CD14-positive monocyte (primary cell): ENCODE data around the gene WBP11. TPM values are rescaled to one million over a fixed set of nuclear protein-coding genes. Genes with fewer than 3 reads are reported as not detected.

Source experiments
- DNase-seq, 3 donors: peaks; one replicate each; pipeline ENCODE4 v3.0.0-alpha.2; 2011 to 2022
- H2AFZ ChIP-seq: 2 replicates; pipeline ENCODE4 v1.6.0; 2012; ENCODE audit warnings: mild to moderate bottlenecking, low read depth, low read length, inconsistent platforms; ENCODE audit not compliant: insufficient read depth, poor library complexity, severe bottlenecking
- H3K27ac ChIP-seq, 2 donors: 1 replicate in 1 of 2; 2 replicates in 1 of 2; pipeline ENCODE4 v1.5.1; 2012 to 2013; ENCODE audit warnings: low read length in 2 of 2, control low read depth in 1 of 2, inconsistent platforms in 1 of 2, low read depth in 1 of 2, mild to moderate bottlenecking in 1 of 2
- H3K27me3 ChIP-seq, 2 donors: one replicate each; pipeline versions ENCODE4 v1.6.0 to v1.6.1; 2011 to 2013; ENCODE audit warnings: low read length in 2 of 2; ENCODE audit not compliant: control insufficient read depth in 2 of 2, insufficient read depth in 2 of 2
- H3K36me3 ChIP-seq, 2 donors: replicated peaks in 1 of 2; 1 replicate in 1 of 2; 2 replicates in 1 of 2; pipeline versions ENCODE4 v1.5.1 to v1.6.1; 2012 to 2013; ENCODE audit warnings: low read length in 2 of 2, control low read depth in 1 of 2, inconsistent platforms in 1 of 2, mild to moderate bottlenecking in 1 of 2; ENCODE audit not compliant: insufficient read depth in 2 of 2, control insufficient read depth in 1 of 2
- H3K4me1 ChIP-seq, 2 donors: 1 replicate in 1 of 2; 2 replicates in 1 of 2; pipeline versions ENCODE4 v1.5.1 to v1.6.1; 2012 to 2013; ENCODE audit warnings: low read length in 2 of 2, control low read depth in 1 of 2, inconsistent platforms in 1 of 2, mild to moderate bottlenecking in 1 of 2, moderate library complexity in 1 of 2; ENCODE audit not compliant: insufficient read depth in 2 of 2, control insufficient read depth in 1 of 2
- H3K4me2 ChIP-seq: replicated peaks from 2 replicates; pipeline ENCODE3; 2012; ENCODE audit warnings: low read length, moderate library complexity, mild to moderate bottlenecking; ENCODE audit not compliant: poor library complexity, severe bottlenecking; ENCODE audit errors: extremely low read depth
- H3K4me3 ChIP-seq, 3 experiments: fragments of 200-600 bp in 1 of 3; sonication (generic) in 1 of 3; replicated peaks in 1 of 3; 1 replicate in 2 of 3; 2 replicates in 1 of 3; pipeline ENCODE4 v1.5.1; 2011 to 2013; ENCODE audit warnings: low read length in 3 of 3, mild to moderate bottlenecking in 3 of 3, control low read depth in 2 of 3, low read depth in 2 of 3, inconsistent platforms in 1 of 3, moderate library complexity in 1 of 3
- H3K79me2 ChIP-seq: 2 replicates; pipeline ENCODE4 v1.6.0; 2012; ENCODE audit warnings: mild to moderate bottlenecking, control low read depth, inconsistent platforms, low read length, moderate library complexity; ENCODE audit not compliant: insufficient read depth
- H3K9ac ChIP-seq: 2 replicates; pipeline ENCODE4 v1.6.0; 2017; ENCODE audit warnings: low read length, mild to moderate bottlenecking; ENCODE audit not compliant: insufficient read depth, poor library complexity, severe bottlenecking
- H3K9me3 ChIP-seq, 2 donors: replicated peaks in 1 of 2; 1 replicate in 1 of 2; 2 replicates in 1 of 2; pipeline versions ENCODE4 v1.5.1 to v1.6.1; 2012 to 2013; ENCODE audit warnings: low read length in 2 of 2, control low read depth in 1 of 2; ENCODE audit not compliant: control insufficient read depth in 1 of 2, insufficient read depth in 1 of 2
- H4K20me1 ChIP-seq: 2 replicates; pipeline ENCODE4 v1.6.0; 2012; ENCODE audit warnings: mild to moderate bottlenecking, low read length, control low read depth, moderate library complexity; ENCODE audit not compliant: insufficient read depth
- H3K27ac Mint-ChIP-seq, 7 donors: one replicate each; pipeline ENCODE4 v1.8.0; 2020; ENCODE audit warnings: mild to moderate bottlenecking in 7 of 7, mixed read lengths in 7 of 7, moderate library complexity in 6 of 7, inconsistent platforms in 2 of 7
- H3K27me3 Mint-ChIP-seq, 3 donors: one replicate each; pipeline ENCODE4 v1.8.0; 2021 to 2022; ENCODE audit warnings: low read depth in 3 of 3, mild to moderate bottlenecking in 3 of 3, mixed read lengths in 3 of 3, moderate library complexity in 3 of 3, inconsistent platforms in 1 of 3
- H3K36me3 Mint-ChIP-seq, 2 donors: one replicate each; pipeline ENCODE4 v1.8.0; 2020; ENCODE audit warnings: mixed read lengths in 2 of 2, inconsistent platforms in 1 of 2, mild to moderate bottlenecking in 1 of 2
- H3K4me1 Mint-ChIP-seq: one replicate; pipeline ENCODE4 v1.8.0; 2020; ENCODE audit warnings: mild to moderate bottlenecking, mixed read lengths
- H3K4me3 Mint-ChIP-seq, 2 donors: one replicate each; pipeline ENCODE4 v1.8.0; 2020; ENCODE audit warnings: mild to moderate bottlenecking in 2 of 2, mixed read lengths in 2 of 2, moderate library complexity in 1 of 2
- H3K9me3 Mint-ChIP-seq, 7 donors: one replicate each; pipeline ENCODE4 v1.8.0; 2020 to 2022; ENCODE audit warnings: mixed read lengths in 7 of 7, mild to moderate bottlenecking in 6 of 7, moderate library complexity in 6 of 7, inconsistent platforms in 2 of 7
- CTCF ChIP-seq: fragments of 200-600 bp; IDR thresholded peaks from one replicate; pipeline ENCODE4 v1.8.0; 2022; ENCODE audit warnings: antibody characterized with exemption, mild to moderate bottlenecking
- WGBS: methylation state at CpG from one replicate; pipeline ENCODE4 v1.1.5; 2013; ENCODE audit warnings: missing lambda C conversion rate; ENCODE audit not compliant: insufficient coverage; 5-methylcytosine and 5-hydroxymethylcytosine counted together
- intact Hi-C, 2 donors: fragments of 100-400 bp; cut with micrococcal nuclease; formaldehyde crosslinking; loops; one replicate each; pipeline versions ENCODE4 v1.15.0 to v1.15.1; 2023
- polyA plus RNA-seq, 3 donors: library from polyadenylated mRNA; depleted of rRNA in 1 of 3; unstranded in 2 of 3; stranded (reverse) in 1 of 3; fragments of 300-500 nt in 2 of 3; fragments of >200 nt in 1 of 3; fragmentation: Illumina TruSeq in 2 of 3; gene quantifications; 1 replicate in 2 of 3; 2 replicates in 1 of 3; pipeline ENCODE4 v1.2.3, GENCODE V29; 2012 to 2021

WBP11 gene
- polyA plus RNA-seq, 3 donors, result 20.5 to 46.2 (median 29.2) TPM

- no peaks in the 10 kb centered on the region for H3K4me1 Mint-ChIP-seq
- H3K9me3 ChIP-seq, result no peaks in the 10 kb centered on the region
- no peaks in the 10 kb centered on the region for H4K20me1 ChIP-seq
- TF ChIP-seq CTCF, result no peak
- H3K27me3 ChIP-seq, result peaks cover 0 to 2% of the 10 kb centered on the region in 2 donors
- no peak overlapping the region for H2AFZ ChIP-seq
- no peak overlapping the region for H3K9ac ChIP-seq
- no peak overlapping the region for H3K27ac ChIP-seq
- intact Hi-C loops, result no loop called here
- no peak for DNase-seq
- no peak overlapping the region for H3K4me3 Mint-ChIP-seq
- no peak overlapping the region for H3K4me3 ChIP-seq
- peaks cover 2 to 4% (median 3%) of the 10 kb centered on the region in 3 donors for H3K27me3 Mint-ChIP-seq
- H3K36me3 ChIP-seq, result no peaks in the 10 kb centered on the region
- H3K79me2 ChIP-seq, result no peaks in the 10 kb centered on the region
- no peak overlapping the region for H3K4me2 ChIP-seq
- no peaks in the 10 kb centered on the region for H3K4me1 ChIP-seq
- peaks cover 0 to 3% (median 0%) of the 10 kb centered on the region in 7 donors for H3K9me3 Mint-ChIP-seq
- no peak overlapping the region for H3K27ac Mint-ChIP-seq
- no peaks in the 10 kb centered on the region for H3K36me3 Mint-ChIP-seq
These were observed 31.2 kb upstream of the WBP11 start for GRCh38 chr12:14834509-14834908.

GRCh38 chr12:14833952-14834351 is 30.7 kb upstream of the WBP11 start:
- Mint-ChIP-seq H3K36me3 (no peaks in the 10 kb centered on the region), H3K27me3 (peaks cover under 1 to 4% (median 3%) of the 10 kb centered on the region in 3 donors), H3K4me1 (no peaks in the 10 kb centered on the region), H3K9me3 (no peaks in the 10 kb centered on the region), H3K4me3 (no peak overlapping the region), H3K27ac (no peak overlapping the region)
- H3K4me2 ChIP-seq, result no peak overlapping the region
- H3K9ac ChIP-seq, result no peak overlapping the region
- H3K4me3 ChIP-seq, result no peak overlapping the region
- H3K27me3 ChIP-seq, result peaks cover 0 to 2% of the 10 kb centered on the region in 2 donors
- H4K20me1 ChIP-seq, result no peaks in the 10 kb centered on the region
- intact Hi-C loops, result no loop called here
- no peak for DNase-seq
- no peaks in the 10 kb centered on the region for H3K36me3 ChIP-seq
- H3K9me3 ChIP-seq, result no peaks in the 10 kb centered on the region
- no peaks in the 10 kb centered on the region for H3K4me1 ChIP-seq
- H2AFZ ChIP-seq, result no peak overlapping the region
- no peak overlapping the region for H3K27ac ChIP-seq
- no peak for TF ChIP-seq CTCF
- no peaks in the 10 kb centered on the region for H3K79me2 ChIP-seq
- no CpG with 5 or more reads among the region's 1 CpG for WGBS
